Measurements from ENCODE around the gene UNC45B. TPM values are rescaled to one million over a fixed set of nuclear protein-coding genes. Genes with fewer than 3 reads are reported as not detected.
"Not testable (repeated sequence)": the region's sequence is repeated elsewhere in the genome, so short reads cannot be mapped to it uniquely, and the experiment has no call there.

Gene UNC45B
- total RNA-seq, 1 donor from 2014 or later = not detected

DNA sequence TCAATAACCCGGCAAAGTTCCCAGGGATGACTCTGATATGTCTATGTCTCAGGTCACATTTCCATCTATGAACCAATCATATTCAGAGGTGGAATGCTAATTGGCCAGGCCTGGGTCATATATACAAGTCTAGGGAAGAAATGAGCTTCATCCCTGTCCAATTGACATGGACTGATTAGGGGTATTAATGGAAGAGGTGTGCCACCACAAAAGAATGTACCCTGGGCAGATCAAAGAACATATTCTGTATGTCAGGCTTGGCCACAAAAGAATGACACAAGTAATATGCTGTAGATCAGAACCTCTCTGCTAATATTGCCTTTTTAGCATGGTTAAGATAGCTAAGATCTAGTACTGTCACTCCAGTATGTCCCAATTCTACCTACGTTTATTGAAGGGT, 39.9 kb downstream of the UNC45B start:
- H3K9me3 ChIP-seq = no peaks in the 10 kb centered on the region
- DNase-seq (ENCODE audit: low spot score in 2 of 2) = no peak
- H3K4me3 ChIP-seq = no peak overlapping the region
- no peaks in the 10 kb centered on the region for H3K36me3 ChIP-seq
- TF ChIP-seq, protein P1, sequence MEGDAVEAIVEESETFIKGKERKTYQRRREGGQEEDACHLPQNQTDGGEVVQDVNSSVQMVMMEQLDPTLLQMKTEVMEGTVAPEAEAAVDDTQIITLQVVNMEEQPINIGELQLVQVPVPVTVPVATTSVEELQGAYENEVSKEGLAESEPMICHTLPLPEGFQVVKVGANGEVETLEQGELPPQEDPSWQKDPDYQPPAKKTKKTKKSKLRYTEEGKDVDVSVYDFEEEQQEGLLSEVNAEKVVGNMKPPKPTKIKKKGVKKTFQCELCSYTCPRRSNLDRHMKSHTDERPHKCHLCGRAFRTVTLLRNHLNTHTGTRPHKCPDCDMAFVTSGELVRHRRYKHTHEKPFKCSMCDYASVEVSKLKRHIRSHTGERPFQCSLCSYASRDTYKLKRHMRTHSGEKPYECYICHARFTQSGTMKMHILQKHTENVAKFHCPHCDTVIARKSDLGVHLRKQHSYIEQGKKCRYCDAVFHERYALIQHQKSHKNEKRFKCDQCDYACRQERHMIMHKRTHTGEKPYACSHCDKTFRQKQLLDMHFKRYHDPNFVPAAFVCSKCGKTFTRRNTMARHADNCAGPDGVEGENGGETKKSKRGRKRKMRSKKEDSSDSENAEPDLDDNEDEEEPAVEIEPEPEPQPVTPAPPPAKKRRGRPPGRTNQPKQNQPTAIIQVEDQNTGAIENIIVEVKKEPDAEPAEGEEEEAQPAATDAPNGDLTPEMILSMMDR (IDR thresholded peaks at IDR 0.05) = no peak
- no peaks in the 10 kb centered on the region for H3K4me1 ChIP-seq
- intact Hi-C loops (cut with DNase I) = no loop called here
- H3K27me3 ChIP-seq = no peaks in the 10 kb centered on the region
- no peak overlapping the region for H3K27ac ChIP-seq

DNA sequence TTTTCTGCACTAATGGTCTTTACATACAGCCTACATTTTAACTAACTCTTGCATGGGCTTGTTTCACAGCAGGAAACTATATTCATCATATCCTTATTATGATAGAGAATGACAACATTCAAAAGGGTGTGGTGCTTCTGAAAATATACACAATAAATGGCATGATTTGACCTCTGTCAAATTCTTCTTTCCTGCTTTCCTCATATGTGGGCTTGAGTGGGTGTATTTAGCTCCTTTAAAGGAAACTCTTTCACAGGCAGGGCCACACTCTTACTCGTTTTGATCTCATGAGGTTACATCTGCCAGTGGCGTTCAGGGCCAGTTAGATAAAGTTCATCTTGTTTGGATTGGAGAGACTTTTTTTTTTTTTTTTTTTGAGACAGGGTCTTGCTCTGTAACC, 40.5 kb downstream of the UNC45B start:
- TF ChIP-seq, protein P1 (IDR thresholded peaks at IDR 0.05) = no peak
- H3K36me3 ChIP-seq = no peaks in the 10 kb centered on the region
- H3K27ac ChIP-seq = no peak overlapping the region
- no peak for DNase-seq (ENCODE audit: low spot score in 2 of 2)
- intact Hi-C loops (cut with DNase I) = no loop called here
- no peak overlapping the region for H3K4me3 ChIP-seq
- no peaks in the 10 kb centered on the region for H3K4me1 ChIP-seq
- no peaks in the 10 kb centered on the region for H3K27me3 ChIP-seq
- no peaks in the 10 kb centered on the region for H3K9me3 ChIP-seq

DNA sequence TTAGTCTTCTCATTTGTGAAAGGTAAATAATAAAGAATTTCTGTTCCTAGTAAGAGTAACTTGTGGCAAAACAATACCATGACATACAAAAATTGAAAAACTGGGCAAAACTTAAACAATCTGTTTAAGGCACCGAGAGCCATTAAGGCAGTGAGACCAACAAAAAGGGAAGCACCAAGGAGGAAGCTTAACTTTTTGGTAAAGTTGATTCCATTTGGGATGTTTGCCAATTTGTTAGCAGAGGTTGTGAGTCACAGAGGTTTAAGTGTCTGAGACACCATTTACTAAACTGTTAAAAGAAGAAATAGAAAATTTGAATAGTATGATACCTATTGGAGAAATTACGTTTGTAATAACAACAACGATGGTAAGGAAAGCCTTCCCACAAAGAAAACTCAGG, 41.7 kb downstream of the UNC45B start:
- no peak for DNase-seq (ENCODE audit: low spot score in 2 of 2)
- H3K36me3 ChIP-seq = no peaks in the 10 kb centered on the region
- H3K4me3 ChIP-seq = no peak overlapping the region
- no peak overlapping the region for H3K27ac ChIP-seq
- TF ChIP-seq, protein P1 (IDR thresholded peaks at IDR 0.05) = no peak
- no peaks in the 10 kb centered on the region for H3K9me3 ChIP-seq
- H3K4me1 ChIP-seq = no peaks in the 10 kb centered on the region
- intact Hi-C loops (cut with DNase I) = no loop called here
- no peaks in the 10 kb centered on the region for H3K27me3 ChIP-seq

DNA sequence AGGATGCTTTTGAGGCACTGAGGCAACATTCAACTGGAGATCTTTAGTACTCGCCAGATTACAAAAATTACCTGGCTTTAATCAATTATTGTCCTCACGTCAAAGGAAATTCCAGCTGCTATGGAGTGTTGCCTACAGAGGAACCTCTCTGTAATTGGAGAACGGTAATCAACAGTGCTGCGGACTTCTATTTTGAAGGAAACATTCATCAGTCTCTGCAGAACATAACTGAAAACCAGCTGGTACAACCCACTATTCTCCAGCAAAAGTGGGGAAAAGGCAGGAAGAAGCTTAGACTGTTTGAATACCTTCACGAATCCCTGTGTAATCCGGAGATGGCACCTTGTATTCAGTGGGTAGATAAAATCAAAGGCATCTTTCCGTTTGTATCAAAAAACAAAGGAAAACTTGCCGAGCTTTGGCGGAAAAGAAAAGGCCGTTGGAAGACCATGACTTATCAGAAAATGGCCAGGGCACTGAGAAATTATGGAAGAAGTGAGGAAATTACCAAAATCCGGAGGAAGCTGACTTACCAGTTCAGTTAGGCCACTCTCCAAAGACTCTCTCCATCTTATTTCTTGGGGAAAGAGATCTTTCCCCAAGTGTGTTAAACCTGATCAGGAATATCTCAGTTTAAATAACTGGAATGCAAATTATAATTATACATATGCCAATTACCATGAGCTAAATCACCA, 43.5 kb downstream of the UNC45B start:
- DNase-seq (ENCODE audit: low spot score in 2 of 2) = no peak
- no peak overlapping the region for H3K27ac ChIP-seq
- intact Hi-C loops (cut with DNase I) = no loop called here

DNA sequence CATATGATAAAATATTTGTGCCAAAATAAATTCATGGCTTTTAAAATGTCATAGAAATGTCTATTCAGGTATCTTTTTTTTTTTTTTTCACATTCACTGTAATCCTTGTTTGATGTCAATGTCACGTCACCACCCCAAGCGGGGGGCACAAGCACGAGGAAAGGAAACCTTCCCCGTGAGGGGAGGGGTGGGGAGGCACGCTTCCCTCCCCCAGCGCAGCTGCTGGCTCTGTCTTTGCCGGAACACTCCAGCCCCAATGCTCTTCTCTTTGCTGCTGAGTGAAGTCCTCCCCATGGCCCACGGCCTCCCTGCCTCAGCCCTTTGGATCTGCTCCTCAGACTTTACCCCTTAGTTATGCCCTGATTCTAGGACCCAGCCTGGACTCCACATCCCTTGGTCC, 45.1 kb downstream of the UNC45B start:
- Histone ChIP-seq H3K4me3 (no peak overlapping the region), H3K27me3 (no peaks in the 10 kb centered on the region), H3K9me3 (no peaks in the 10 kb centered on the region), H3K4me1 (no peaks in the 10 kb centered on the region), H3K27ac (no peak overlapping the region), H3K36me3 (no peaks in the 10 kb centered on the region)
- TF ChIP-seq, protein P1 (IDR thresholded peaks at IDR 0.05) = no peak
- no peak for DNase-seq (ENCODE audit: low spot score in 2 of 2)
- intact Hi-C loops (cut with DNase I) = no loop called here

More for the DNA sequence above, 43.5 kb downstream of the UNC45B start:
- no peaks in the 10 kb centered on the region for H3K27me3 ChIP-seq
- H3K4me3 ChIP-seq = no peak overlapping the region
- no peaks in the 10 kb centered on the region for H3K9me3 ChIP-seq
- TF ChIP-seq, protein P1 (IDR thresholded peaks at IDR 0.05) = no peak
- H3K4me1 ChIP-seq = no peaks in the 10 kb centered on the region
- H3K36me3 ChIP-seq = no peaks in the 10 kb centered on the region

DNA sequence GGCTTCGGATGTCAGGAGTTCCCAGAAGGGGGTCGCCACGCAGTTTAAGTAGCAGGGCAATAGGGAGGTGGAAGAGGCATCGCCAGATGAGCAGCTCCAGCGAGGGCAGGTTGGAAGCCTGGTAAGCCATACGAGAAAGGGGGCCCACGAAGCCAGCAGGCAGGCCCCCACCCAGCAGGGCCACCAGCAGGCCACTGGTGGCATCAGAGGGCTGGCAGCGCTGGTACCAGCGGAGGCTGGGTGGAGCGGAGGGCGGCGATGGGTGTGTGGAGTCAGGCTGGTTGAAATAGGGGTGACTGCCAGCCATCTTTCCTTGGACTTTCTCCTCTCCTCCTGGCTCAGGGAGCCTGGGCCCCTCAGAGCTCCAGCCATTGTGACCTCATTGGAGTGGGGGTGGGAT, 46.4 kb downstream of the UNC45B start, which contains the start of gene SLC35G3:
Gene SLC35G3 (minus strand): TSS at position 393 of the 400 bp plus-strand sequence. CDS start 86 bp downstream, at position 307.
- DNase-seq (ENCODE audit: low spot score in 2 of 2) = not testable (repeated sequence)

DNA sequence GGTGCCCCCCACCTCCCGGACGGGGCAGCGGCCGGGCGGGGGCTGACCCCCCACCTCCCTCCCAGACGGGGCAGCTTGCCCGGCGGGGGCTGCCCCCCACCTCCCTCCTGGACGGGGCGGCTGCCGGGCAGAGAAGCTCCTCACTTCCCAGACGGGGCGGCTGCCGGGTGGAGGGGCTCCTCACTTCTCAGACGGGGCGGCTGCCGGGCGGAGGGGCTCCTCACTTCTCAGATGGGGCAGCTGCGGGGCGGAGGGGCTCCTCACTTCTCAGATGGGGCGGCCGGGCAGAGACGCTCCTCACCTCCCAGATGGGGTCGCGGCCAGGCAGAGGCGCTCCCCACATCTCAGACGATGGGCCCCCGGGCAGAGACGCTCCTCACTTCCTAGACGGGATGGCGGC, 47.4 kb downstream of the UNC45B start:
- H3K4me3 ChIP-seq; DNase-seq (ENCODE audit: low spot score in 2 of 2); intact Hi-C loops (cut with DNase I); H3K36me3 ChIP-seq; H3K27ac ChIP-seq; H3K4me1 ChIP-seq; H3K9me3 ChIP-seq; H3K27me3 ChIP-seq: not testable (repeated sequence)

More for the DNA sequence above, 46.4 kb downstream of the UNC45B start, which contains the start of gene SLC35G3:
- H3K27ac ChIP-seq; intact Hi-C loops (cut with DNase I); H3K27me3 ChIP-seq; H3K9me3 ChIP-seq; H3K4me1 ChIP-seq; H3K4me3 ChIP-seq; H3K36me3 ChIP-seq: not testable (repeated sequence)

DNA sequence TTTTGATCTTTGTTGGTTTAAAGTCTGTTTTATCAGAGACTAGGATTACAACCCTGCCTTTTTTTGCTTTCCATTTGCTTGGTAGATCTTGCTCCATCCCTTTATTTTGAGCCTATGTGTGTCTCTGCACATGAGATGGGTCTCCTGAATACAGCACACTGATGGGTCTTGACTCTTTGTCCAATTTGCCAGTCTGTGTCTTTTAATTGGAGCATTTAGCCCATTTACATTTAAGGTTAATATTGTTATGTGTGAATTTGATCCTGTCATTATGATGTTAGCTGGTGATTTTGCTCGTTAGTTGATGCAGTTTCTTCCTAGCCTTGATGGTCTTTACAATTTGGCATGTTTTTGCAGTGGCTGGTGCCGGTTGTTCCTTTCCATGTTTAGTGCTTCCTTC, 55.0 kb downstream of the UNC45B start:
- DNase-seq (ENCODE audit: low spot score in 2 of 2); H3K4me3 ChIP-seq; intact Hi-C loops (cut with DNase I); H3K4me1 ChIP-seq; H3K27me3 ChIP-seq; H3K27ac ChIP-seq; H3K9me3 ChIP-seq; H3K36me3 ChIP-seq: not testable (repeated sequence)

Measured in ascending aorta (tissue), 2 donors.